ENCODE measurements around the gene PNP.

- TF ChIP-seq POLR2A (IDR thresholded peaks at IDR 0.05): no peak
- no peak for TF ChIP-seq EP300 (IDR thresholded peaks at IDR 0.05)
- TF ChIP-seq, protein P1, sequence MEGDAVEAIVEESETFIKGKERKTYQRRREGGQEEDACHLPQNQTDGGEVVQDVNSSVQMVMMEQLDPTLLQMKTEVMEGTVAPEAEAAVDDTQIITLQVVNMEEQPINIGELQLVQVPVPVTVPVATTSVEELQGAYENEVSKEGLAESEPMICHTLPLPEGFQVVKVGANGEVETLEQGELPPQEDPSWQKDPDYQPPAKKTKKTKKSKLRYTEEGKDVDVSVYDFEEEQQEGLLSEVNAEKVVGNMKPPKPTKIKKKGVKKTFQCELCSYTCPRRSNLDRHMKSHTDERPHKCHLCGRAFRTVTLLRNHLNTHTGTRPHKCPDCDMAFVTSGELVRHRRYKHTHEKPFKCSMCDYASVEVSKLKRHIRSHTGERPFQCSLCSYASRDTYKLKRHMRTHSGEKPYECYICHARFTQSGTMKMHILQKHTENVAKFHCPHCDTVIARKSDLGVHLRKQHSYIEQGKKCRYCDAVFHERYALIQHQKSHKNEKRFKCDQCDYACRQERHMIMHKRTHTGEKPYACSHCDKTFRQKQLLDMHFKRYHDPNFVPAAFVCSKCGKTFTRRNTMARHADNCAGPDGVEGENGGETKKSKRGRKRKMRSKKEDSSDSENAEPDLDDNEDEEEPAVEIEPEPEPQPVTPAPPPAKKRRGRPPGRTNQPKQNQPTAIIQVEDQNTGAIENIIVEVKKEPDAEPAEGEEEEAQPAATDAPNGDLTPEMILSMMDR (IDR thresholded peaks at IDR 0.05): no peak
Measured at GRCh38 chr14:20482382-20482781, 13.2 kb downstream of the PNP start.
